IgD-negative memory B cell (primary cell): ENCODE data around the gene PEX14. TPM values are rescaled to one million over a fixed set of nuclear protein-coding genes. Genes with fewer than 3 reads are reported as not detected.
"Not testable (repeated sequence)": the region's sequence is repeated elsewhere in the genome, so short reads cannot be mapped to it uniquely, and the experiment has no call there.

ENCODE experiments used
- H3K27ac Mint-ChIP-seq, 3 donors: one replicate each; pipeline ENCODE4 v1.8.0; 2020 to 2022; ENCODE audit warnings: mild to moderate bottlenecking in 3 of 3, mixed read lengths in 3 of 3, moderate library complexity in 1 of 3
- H3K27me3 Mint-ChIP-seq: one replicate; pipeline ENCODE4 v1.8.0; 2021; ENCODE audit warnings: mixed read lengths
- H3K36me3 Mint-ChIP-seq: one replicate; pipeline ENCODE4 v1.8.0; 2020; ENCODE audit warnings: mild to moderate bottlenecking, mixed read lengths
- H3K4me1 Mint-ChIP-seq, 3 donors: one replicate each; pipeline ENCODE4 v1.8.0; 2020 to 2022; ENCODE audit warnings: mixed read lengths in 3 of 3, mild to moderate bottlenecking in 1 of 3
- H3K4me3 Mint-ChIP-seq, 4 donors: one replicate each; pipeline ENCODE4 v1.8.0; 2020 to 2022; ENCODE audit warnings: mild to moderate bottlenecking in 4 of 4, mixed read lengths in 4 of 4, moderate library complexity in 3 of 4
- H3K9me3 Mint-ChIP-seq, 3 donors: one replicate each; pipeline ENCODE4 v1.8.0; 2020 to 2021; ENCODE audit warnings: mixed read lengths in 3 of 3, mild to moderate bottlenecking in 1 of 3
- polyA plus RNA-seq: library from polyadenylated mRNA; unstranded; fragments of 300-500 nt; fragmentation: Illumina TruSeq; gene quantifications from one replicate; pipeline ENCODE4 v1.2.3, GENCODE V29; 2021

PEX14 gene
- polyA plus RNA-seq, 1 donor from 2014 or later = 7.6 TPM

- no peaks in the 10 kb centered on the region for H3K9me3 Mint-ChIP-seq
- H3K27ac Mint-ChIP-seq = no peak overlapping the region
- H3K4me3 Mint-ChIP-seq = no peak overlapping the region
- H3K4me1 Mint-ChIP-seq = no peaks in the 10 kb centered on the region
- no peaks in the 10 kb centered on the region for H3K27me3 Mint-ChIP-seq
- peaks cover 3% of the 10 kb centered on the region for H3K36me3 Mint-ChIP-seq
Observed at GRCh38 chr1:10440794-10441193, 34.0 kb upstream of the PEX14 start.

- no peaks in the 10 kb centered on the region for H3K9me3 Mint-ChIP-seq
- no peaks in the 10 kb centered on the region for H3K27me3 Mint-ChIP-seq
- no peak overlapping the region for H3K27ac Mint-ChIP-seq
- no peaks in the 10 kb centered on the region for H3K4me1 Mint-ChIP-seq
- H3K4me3 Mint-ChIP-seq = no peak overlapping the region
- H3K36me3 Mint-ChIP-seq = peaks cover 3% of the 10 kb centered on the region
Observed at GRCh38 chr1:10444248-10444647, 30.5 kb upstream of the PEX14 start.

GRCh38 chr1:10444795-10445397 is 29.9 kb upstream of the PEX14 start:
- no peaks in the 10 kb centered on the region for H3K4me1 Mint-ChIP-seq
- H3K27ac Mint-ChIP-seq = no peak overlapping the region
- H3K9me3 Mint-ChIP-seq = no peaks in the 10 kb centered on the region
- no peak overlapping the region for H3K4me3 Mint-ChIP-seq
- H3K36me3 Mint-ChIP-seq = peaks cover 3% of the 10 kb centered on the region
- no peaks in the 10 kb centered on the region for H3K27me3 Mint-ChIP-seq

- H3K4me1 Mint-ChIP-seq = no peaks in the 10 kb centered on the region
- H3K27me3 Mint-ChIP-seq = no peaks in the 10 kb centered on the region
- no peak overlapping the region for H3K4me3 Mint-ChIP-seq
- no peaks in the 10 kb centered on the region for H3K9me3 Mint-ChIP-seq
- no peak overlapping the region for H3K27ac Mint-ChIP-seq
- H3K36me3 Mint-ChIP-seq = peaks cover 3% of the 10 kb centered on the region
Observed at GRCh38 chr1:10446790-10447422, 27.8 kb upstream of the PEX14 start.

- no peaks in the 10 kb centered on the region for H3K4me1 Mint-ChIP-seq
- no peaks in the 10 kb centered on the region for H3K36me3 Mint-ChIP-seq
- H3K9me3 Mint-ChIP-seq = no peaks in the 10 kb centered on the region
- no peak within 1 kb of the TSS for H3K27ac Mint-ChIP-seq
- no peak within 1 kb of the TSS for H3K4me3 Mint-ChIP-seq
- H3K27me3 Mint-ChIP-seq = no peaks in the 10 kb centered on the region
Observed at GRCh38 chr1:10449751-10450150, 25.0 kb upstream of the PEX14 start, which contains the start of gene CORT. TSS of gene CORT (plus strand) at chr1:10450031. CDS start at chr1:10450224, 193 bp downstream.

- H3K9me3 Mint-ChIP-seq = no peaks in the 10 kb centered on the region
- H3K27me3 Mint-ChIP-seq = no peaks in the 10 kb centered on the region
- no peak overlapping the region for H3K27ac Mint-ChIP-seq
Observed at GRCh38 chr1:10450156-10450814, 24.5 kb upstream of the PEX14 start.

GRCh38 chr1:10450836-10451235 is 23.9 kb upstream of the PEX14 start:
- no peak overlapping the region for H3K27ac Mint-ChIP-seq
- no peak overlapping the region for H3K4me3 Mint-ChIP-seq
- H3K36me3 Mint-ChIP-seq = no peaks in the 10 kb centered on the region
- H3K27me3 Mint-ChIP-seq = no peaks in the 10 kb centered on the region
- H3K4me1 Mint-ChIP-seq = no peaks in the 10 kb centered on the region
- H3K9me3 Mint-ChIP-seq = no peaks in the 10 kb centered on the region

More at GRCh38 chr1:10450156-10450814, 24.5 kb upstream of the PEX14 start:
- Mint-ChIP-seq H3K4me1 (no peaks in the 10 kb centered on the region), H3K36me3 (no peaks in the 10 kb centered on the region), H3K4me3 (no peak overlapping the region)

GRCh38 chr1:10451287-10451686 is 23.5 kb upstream of the PEX14 start:
- Mint-ChIP-seq H3K4me1 (no peaks in the 10 kb centered on the region), H3K4me3 (no peak overlapping the region), H3K36me3 (no peaks in the 10 kb centered on the region), H3K27ac (no peak overlapping the region), H3K9me3 (no peaks in the 10 kb centered on the region), H3K27me3 (no peaks in the 10 kb centered on the region)

- peaks cover 0 to 4% (median 0%) of the 10 kb centered on the region in 3 donors for H3K4me1 Mint-ChIP-seq
- H3K27me3 Mint-ChIP-seq = no peaks in the 10 kb centered on the region
- H3K9me3 Mint-ChIP-seq = no peaks in the 10 kb centered on the region
- H3K27ac Mint-ChIP-seq = no peak overlapping the region
- H3K4me3 Mint-ChIP-seq = no peak overlapping the region
- H3K36me3 Mint-ChIP-seq = peaks cover 3% of the 10 kb centered on the region
Observed at GRCh38 chr1:10456048-10456447, 18.7 kb upstream of the PEX14 start.

GRCh38 chr1:10456661-10457060 is 18.1 kb upstream of the PEX14 start:
- H3K4me1 Mint-ChIP-seq = peaks cover 0 to 4% (median 0%) of the 10 kb centered on the region in 3 donors
- no peak overlapping the region for H3K4me3 Mint-ChIP-seq
- no peak overlapping the region for H3K27ac Mint-ChIP-seq
- H3K27me3 Mint-ChIP-seq = no peaks in the 10 kb centered on the region
- no peaks in the 10 kb centered on the region for H3K9me3 Mint-ChIP-seq
- peaks cover 5% of the 10 kb centered on the region for H3K36me3 Mint-ChIP-seq

- not testable (repeated sequence) for H3K4me1 Mint-ChIP-seq, H3K27ac Mint-ChIP-seq, H3K27me3 Mint-ChIP-seq, H3K9me3 Mint-ChIP-seq, H3K36me3 Mint-ChIP-seq, H3K4me3 Mint-ChIP-seq
Observed at GRCh38 chr1:10457462-10457861, 17.3 kb upstream of the PEX14 start.

- H3K27ac Mint-ChIP-seq = no peak overlapping the region
- no peak overlapping the region for H3K4me3 Mint-ChIP-seq
Observed at GRCh38 chr1:10457875-10458274, 16.9 kb upstream of the PEX14 start.

GRCh38 chr1:10459184-10459583 is 15.6 kb upstream of the PEX14 start:
- Mint-ChIP-seq H3K27ac (no peak overlapping the region), H3K27me3 (no peaks in the 10 kb centered on the region), H3K36me3 (peaks cover 7% of the 10 kb centered on the region), H3K9me3 (no peaks in the 10 kb centered on the region), H3K4me3 (no peak overlapping the region), H3K4me1 (peaks cover 0 to 4% (median 0%) of the 10 kb centered on the region in 3 donors)

More at GRCh38 chr1:10457875-10458274, 16.9 kb upstream of the PEX14 start:
- Mint-ChIP-seq H3K4me1 (peaks cover 0 to 4% (median 0%) of the 10 kb centered on the region in 3 donors), H3K27me3 (no peaks in the 10 kb centered on the region), H3K36me3 (peaks cover 7% of the 10 kb centered on the region), H3K9me3 (no peaks in the 10 kb centered on the region)

GRCh38 chr1:10467078-10467477 is 7.7 kb upstream of the PEX14 start:
- Mint-ChIP-seq H3K27me3 (no peaks in the 10 kb centered on the region), H3K4me3 (no peak overlapping the region), H3K27ac (no peak overlapping the region), H3K4me1 (peaks cover 4 to 8% (median 4%) of the 10 kb centered on the region in 3 donors), H3K9me3 (no peaks in the 10 kb centered on the region), H3K36me3 (peaks cover 6% of the 10 kb centered on the region)

GRCh38 chr1:10470043-10470442 is 4.7 kb upstream of the PEX14 start:
- peaks cover 17 to 22% (median 21%) of the 10 kb centered on the region in 3 donors for H3K4me1 Mint-ChIP-seq
- H3K36me3 Mint-ChIP-seq = peaks cover 4% of the 10 kb centered on the region
- no peak overlapping the region for H3K4me3 Mint-ChIP-seq
- H3K27ac Mint-ChIP-seq = no peak overlapping the region
- H3K27me3 Mint-ChIP-seq = no peaks in the 10 kb centered on the region
- no peaks in the 10 kb centered on the region for H3K9me3 Mint-ChIP-seq
